Endothelial cell of umbilical vein (primary cell): ENCODE results near the gene CACNA2D1. TPM values are rescaled to one million over a fixed set of nuclear protein-coding genes. Genes with fewer than 3 reads are reported as not detected.
"Not testable (repeated sequence)": the region's sequence is repeated elsewhere in the genome, so short reads cannot be mapped to it uniquely, and the experiment has no call there.

Source experiments
- BruUV-seq: library from RNA; stranded (reverse); fragments of 400-500 nt; replicated peaks from 2 replicates; lab custom pipeline; 2021; lab: Mats Ljungman, UMichigan
- CTCF ChIA-PET: fragments of 300-600, 350-600 bp; sonication (Branson Sonifier 250); formaldehyde crosslinking; loops from one replicate; lab custom pipeline; 2021; ENCODE audit warnings: antibody characterized with exemption, inconsistent platforms; lab: Charles Lee
- POLR2A ChIA-PET: fragments of 300-600, 350-600 bp; sonication (Branson Sonifier 250); formaldehyde crosslinking; loops from one replicate; lab custom pipeline; 2021; ENCODE audit warnings: antibody characterized with exemption, inconsistent platforms; lab: Charles Lee
- DNase-seq: peaks from one replicate; pipeline ENCODE4 v3.0.0-alpha.2; 2011; ENCODE audit warnings: low read depth, low spot score
- FAIRE-seq: peaks from 2 replicates; lab custom pipeline; 2011; peaks lifted over from hg19 to GRCh38; lab: Jason Lieb, UNC
- H2AFZ ChIP-seq: 2 replicates; pipeline ENCODE4 v1.6.0; 2012; ENCODE audit warnings: low read depth, low read length, control low read depth, inconsistent platforms
- H3K27ac ChIP-seq: 2 replicates; pipeline ENCODE4 v1.5.1; 2011; ENCODE audit warnings: low read depth, mild to moderate bottlenecking, control low read depth, low read length, moderate library complexity; ENCODE audit not compliant: insufficient read depth
- H3K27me3 ChIP-seq, 2 experiments: 2 replicates each; pipeline versions ENCODE4 v1.6.0 to v1.6.1; 2011; ENCODE audit warnings: low read length in 2 of 2, mixed read lengths in 1 of 2; ENCODE audit not compliant: control insufficient read depth in 2 of 2, insufficient read depth in 2 of 2
- H3K36me3 ChIP-seq, 2 experiments: 2 replicates in 1 of 2; 3 replicates in 1 of 2; pipeline ENCODE4 v1.5.1; 2011; ENCODE audit warnings: low read length in 2 of 2, mild to moderate bottlenecking in 1 of 2, moderate library complexity in 1 of 2; ENCODE audit not compliant: control insufficient read depth in 2 of 2, insufficient read depth in 2 of 2; ENCODE audit errors: extremely low read depth in 1 of 2
- H3K4me1 ChIP-seq: 3 replicates; pipeline ENCODE4 v1.5.1; 2011; ENCODE audit warnings: mild to moderate bottlenecking, low read length; ENCODE audit not compliant: control insufficient read depth, insufficient read depth; ENCODE audit errors: extremely low read depth
- H3K4me2 ChIP-seq: 2 replicates; pipeline ENCODE4 v1.6.1; 2011; ENCODE audit warnings: low read length, control low read depth, mixed read lengths; ENCODE audit not compliant: insufficient read depth
- H3K4me3 ChIP-seq, 3 experiments: fragments of 200-600 bp in 1 of 3; sonication (generic), shearing (Covaris generic) in 1 of 3; replicated peaks in 1 of 3; 2 replicates each; pipeline ENCODE4 v1.5.1; 2011 to 2016; ENCODE audit warnings: control low read depth in 3 of 3, low read length in 3 of 3, mild to moderate bottlenecking in 2 of 3, inconsistent platforms in 1 of 3, low read depth in 1 of 3, moderate library complexity in 1 of 3; ENCODE audit not compliant: insufficient read depth in 1 of 3
- H3K79me2 ChIP-seq: 2 replicates; pipeline ENCODE4 v1.6.0; 2012; ENCODE audit warnings: low read length, inconsistent platforms; ENCODE audit not compliant: control insufficient read depth, insufficient read depth
- H3K9ac ChIP-seq: replicated peaks from 2 replicates; pipeline ENCODE3; 2011; ENCODE audit warnings: low read length, control low read depth; ENCODE audit not compliant: insufficient read depth; ENCODE audit errors: extremely low read depth
- H3K9me1 ChIP-seq: replicated peaks from 3 replicates; pipeline ENCODE4 v1.6.0; 2011; ENCODE audit warnings: mild to moderate bottlenecking, low read length; ENCODE audit not compliant: control insufficient read depth, insufficient read depth; ENCODE audit errors: extremely low read depth
- H3K9me3 ChIP-seq: replicated peaks from 2 replicates; pipeline ENCODE4 v1.5.1; 2012; ENCODE audit warnings: low read length, inconsistent platforms; ENCODE audit not compliant: control insufficient read depth, insufficient read depth
- H4K20me1 ChIP-seq: replicated peaks from 2 replicates; pipeline ENCODE3; 2011; ENCODE audit warnings: mild to moderate bottlenecking, low read length; ENCODE audit not compliant: control insufficient read depth, insufficient read depth; ENCODE audit errors: extremely low read depth
- EZH2 ChIP-seq: IDR thresholded peaks from 2 replicates; pipeline ENCODE4 v1.6.1; 2012; ENCODE audit warnings: borderline replicate concordance, low read depth, mild to moderate bottlenecking, moderate library complexity, low read length, inconsistent platforms; ENCODE audit not compliant: severe bottlenecking
- FOS ChIP-seq: IDR thresholded peaks from 2 replicates; pipeline ENCODE4 v1.6.1; 2011; ENCODE audit warnings: mild to moderate bottlenecking, low read length, moderate library complexity, borderline replicate concordance; ENCODE audit not compliant: insufficient read depth
- GATA2 ChIP-seq: IDR thresholded peaks from 2 replicates; pipeline ENCODE4 v1.7.0; 2011; ENCODE audit warnings: low read depth, mild to moderate bottlenecking, moderate library complexity, mixed read lengths, low read length; ENCODE audit not compliant: insufficient read length, insufficient read depth
- JUN ChIP-seq: IDR thresholded peaks from 2 replicates; pipeline ENCODE4 v1.6.1; 2011; ENCODE audit warnings: borderline replicate concordance, low read depth; ENCODE audit not compliant: insufficient read length, insufficient read depth
- MYC ChIP-seq: IDR thresholded peaks from one replicate; pipeline ENCODE4 v1.6.1; 2011; ENCODE audit warnings: mild to moderate bottlenecking, low read depth, low read length
- POLR2A ChIP-seq: IDR thresholded peaks from 2 replicates; pipeline ENCODE4 v1.6.1; 2012; ENCODE audit warnings: low read depth, mild to moderate bottlenecking, control low read depth, low read length
- POLR2AphosphoS5 ChIP-seq: IDR thresholded peaks from 2 replicates; pipeline ENCODE4 v1.6.1; 2012; ENCODE audit warnings: low read depth, mild to moderate bottlenecking, control low read depth, low read length, moderate library complexity; ENCODE audit not compliant: insufficient read depth
- dilution Hi-C: fragments of 300-500 bp; cut with MboI; formaldehyde crosslinking; loops from one replicate; pipeline ENCODE4 v1.15.0; 2019; ENCODE audit warnings: low sequenced_read_pairs; ENCODE audit not compliant: extremely low pct_ligation_motif_present
- intact Hi-C: fragments of 100-400 bp; cut with micrococcal nuclease; formaldehyde crosslinking; loops from one replicate; pipeline ENCODE4 v1.10.0; 2022
- polyA plus RNA-seq, 4 experiments: library from polyadenylated mRNA; depleted of rRNA in 3 of 4; stranded (reverse) in 3 of 4; unstranded in 1 of 4; fragments of >200 nt; gene quantifications; 2 replicates each; pipeline versions ENCODE4 v1.2.1 to v1.2.3, GENCODE V29; 2011 to 2012; ENCODE audit warnings: missing spikeins in 1 of 4
- total RNA-seq: library from RNA; stranded (reverse); gene quantifications from 2 replicates; pipeline ENCODE4 v1.2.3, GENCODE V29; 2021
- TF ChIP-seq, protein P1 (sequence below), 2 donors: IDR thresholded peaks; 1 replicate in 1 of 2; 2 replicates in 1 of 2; pipeline ENCODE4 v1.5.1; 2011; ENCODE audit warnings: low read length in 2 of 2, mild to moderate bottlenecking in 2 of 2, moderate library complexity in 2 of 2, control low read depth in 1 of 2, inconsistent platforms in 1 of 2, low read depth in 1 of 2; ENCODE audit not compliant: insufficient read depth in 1 of 2; ENCODE audit errors: extremely low read depth in 1 of 2
- TF ChIP-seq, protein P2 (sequence below): IDR thresholded peaks from 2 replicates; pipeline ENCODE4 v1.6.1; 2011; ENCODE audit not compliant: insufficient read depth, insufficient read length

CACNA2D1 gene
- total and polyA plus RNA-seq, 2 donors (not counting 3 experiments of a cell fraction or from before 2014, with no cell fraction given), result 4.1 to 38.6 TPM

DNA sequence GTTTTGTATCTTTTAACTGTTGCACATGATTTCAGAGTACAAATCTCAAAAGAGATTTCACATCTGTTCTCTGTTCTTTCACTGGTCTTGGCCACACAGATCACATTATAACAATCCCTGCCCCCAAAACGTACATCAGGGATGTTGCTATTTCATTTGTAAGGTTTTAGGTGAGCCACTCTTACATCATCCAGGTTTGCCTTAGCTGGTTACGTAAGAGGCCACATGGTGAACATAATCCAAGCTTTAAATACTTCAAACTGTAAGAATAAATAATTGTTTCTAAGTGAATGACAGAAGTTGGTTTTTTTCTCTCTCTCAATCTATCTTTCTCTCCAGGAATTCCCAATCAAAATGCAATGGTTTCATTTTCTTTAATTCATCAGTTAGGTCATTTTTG is 427.8 kb downstream of the CACNA2D1 start:
- ChIA-PET POLR2A (no interaction called here), CTCF (interaction anchor here (1.2 to 12.9 kb wide), 8 partner anchors 10 to 590 kb away, joined by 3 to 185 read pairs (median 4); no protein-coding TSS in a partner anchor)
- Histone ChIP-seq H3K79me2 (no peaks in the 10 kb centered on the region), H2AFZ (no peak overlapping the region), H3K9me3 (no peaks in the 10 kb centered on the region), H3K4me3 (no peak overlapping the region), H3K4me2 (no peak overlapping the region), H4K20me1 (no peaks in the 10 kb centered on the region), H3K4me1 (no peaks in the 10 kb centered on the region), H3K9me1 (no peaks in the 10 kb centered on the region), H3K27me3 (no peaks in the 10 kb centered on the region), H3K27ac (no peak overlapping the region), H3K9ac (no peak overlapping the region), H3K36me3 (no peaks in the 10 kb centered on the region)
- FAIRE-seq (no peak), DNase-seq (no peak)
- intact Hi-C loops (loop anchor here (2.0 to 5.0 kb wide), 2 partner anchors 59 to 712 kb away; no protein-coding TSS in a partner anchor), dilution Hi-C loops (no loop called here)
- BruUV-seq, result no TSS peak
- no peak for TF ChIP-seq POLR2A
- TF ChIP-seq FOS, result no peak
- TF ChIP-seq, protein P1, sequence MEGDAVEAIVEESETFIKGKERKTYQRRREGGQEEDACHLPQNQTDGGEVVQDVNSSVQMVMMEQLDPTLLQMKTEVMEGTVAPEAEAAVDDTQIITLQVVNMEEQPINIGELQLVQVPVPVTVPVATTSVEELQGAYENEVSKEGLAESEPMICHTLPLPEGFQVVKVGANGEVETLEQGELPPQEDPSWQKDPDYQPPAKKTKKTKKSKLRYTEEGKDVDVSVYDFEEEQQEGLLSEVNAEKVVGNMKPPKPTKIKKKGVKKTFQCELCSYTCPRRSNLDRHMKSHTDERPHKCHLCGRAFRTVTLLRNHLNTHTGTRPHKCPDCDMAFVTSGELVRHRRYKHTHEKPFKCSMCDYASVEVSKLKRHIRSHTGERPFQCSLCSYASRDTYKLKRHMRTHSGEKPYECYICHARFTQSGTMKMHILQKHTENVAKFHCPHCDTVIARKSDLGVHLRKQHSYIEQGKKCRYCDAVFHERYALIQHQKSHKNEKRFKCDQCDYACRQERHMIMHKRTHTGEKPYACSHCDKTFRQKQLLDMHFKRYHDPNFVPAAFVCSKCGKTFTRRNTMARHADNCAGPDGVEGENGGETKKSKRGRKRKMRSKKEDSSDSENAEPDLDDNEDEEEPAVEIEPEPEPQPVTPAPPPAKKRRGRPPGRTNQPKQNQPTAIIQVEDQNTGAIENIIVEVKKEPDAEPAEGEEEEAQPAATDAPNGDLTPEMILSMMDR (IDR thresholded peaks at IDR 0.05; ENCODE audit: extremely low read depth in 1 of 2, insufficient read depth in 1 of 2, low read depth in 1 of 2, low read length in 2 of 2), result no peak
- TF ChIP-seq GATA2, result no peak
- TF ChIP-seq JUN, result no peak
- no peak for TF ChIP-seq POLR2AphosphoS5
- TF ChIP-seq MYC, result no peak
- no peak for TF ChIP-seq EZH2
- TF ChIP-seq, protein P2, sequence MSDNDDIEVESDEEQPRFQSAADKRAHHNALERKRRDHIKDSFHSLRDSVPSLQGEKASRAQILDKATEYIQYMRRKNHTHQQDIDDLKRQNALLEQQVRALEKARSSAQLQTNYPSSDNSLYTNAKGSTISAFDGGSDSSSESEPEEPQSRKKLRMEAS, result no peak

DNA sequence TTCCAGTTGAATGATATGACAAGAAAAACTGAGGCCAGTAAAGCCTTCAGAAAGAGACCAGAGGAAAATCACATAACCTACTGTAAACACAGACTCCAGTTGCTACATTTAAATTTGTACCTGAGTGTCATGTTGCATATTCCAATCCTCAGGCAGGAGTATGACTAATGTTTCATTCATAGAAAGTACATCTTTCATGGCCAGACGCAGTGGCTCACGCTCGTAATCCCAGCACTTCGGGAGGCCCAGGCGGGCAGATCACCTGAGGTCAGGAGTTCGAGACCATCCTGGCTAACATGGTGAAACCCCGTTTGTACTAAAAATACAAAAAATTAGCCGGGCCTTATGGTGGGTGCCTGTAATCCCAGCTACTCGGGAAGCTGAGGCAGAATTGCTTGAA is 429.0 kb downstream of the CACNA2D1 start:
- H3K27me3 ChIP-seq, BruUV-seq, H3K79me2 ChIP-seq, H3K4me1 ChIP-seq, H2AFZ ChIP-seq, H4K20me1 ChIP-seq, H3K9me3 ChIP-seq, DNase-seq, H3K27ac ChIP-seq, H3K4me2 ChIP-seq, FAIRE-seq, H3K4me3 ChIP-seq, H3K36me3 ChIP-seq, dilution Hi-C loops, intact Hi-C loops, H3K9ac ChIP-seq, H3K9me1 ChIP-seq: not testable (repeated sequence)
- ChIA-PET POLR2A (interaction anchor here (0.6 kb wide), 1 partner anchor 17 kb away, joined by 3 read pairs; no protein-coding TSS in a partner anchor), CTCF (interaction anchor here (1.2 to 12.9 kb wide), 7 partner anchors 8 to 532 kb away, joined by 3 to 185 read pairs (median 5); no protein-coding TSS in a partner anchor)
